Measurements from ENCODE around the gene WASHC2C.
"Not testable (repeated sequence)": the region's sequence is repeated elsewhere in the genome, so short reads cannot be mapped to it uniquely, and the experiment has no call there.

WASHC2C gene

DNA sequence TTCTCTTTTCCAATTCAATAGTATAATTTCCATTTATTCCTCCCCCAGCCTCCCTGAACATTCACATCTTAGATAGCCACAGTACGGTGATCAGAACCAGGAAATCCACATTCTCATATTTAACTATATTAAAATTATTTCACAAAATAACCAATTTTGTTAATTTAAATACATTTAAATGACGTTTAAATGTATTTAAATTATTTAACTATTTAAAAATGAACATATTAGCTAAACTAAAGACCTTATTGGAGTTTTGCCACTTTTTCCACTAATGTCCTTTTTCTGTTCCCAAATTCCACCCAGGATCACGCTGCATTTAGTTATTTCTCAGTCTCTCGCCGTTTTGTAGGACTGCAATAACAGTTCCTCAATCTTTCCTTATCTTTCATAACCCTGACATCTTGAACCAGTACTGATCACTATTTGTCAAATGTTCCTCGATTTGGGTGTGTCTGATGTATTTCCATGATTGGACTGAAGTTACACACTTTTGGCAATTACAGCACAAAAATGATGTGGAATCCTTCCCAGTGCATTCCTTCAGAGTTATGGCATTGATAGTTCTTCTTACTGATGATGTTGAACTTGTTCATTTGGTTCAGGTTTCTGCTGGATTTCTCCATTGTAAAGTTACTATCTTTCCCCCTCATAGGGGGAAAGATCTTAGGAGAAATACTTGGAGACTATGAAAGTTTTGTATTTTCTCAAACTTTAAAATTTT, 93.2 kb downstream of the WASHC2C start:
- not testable (repeated sequence) for DNase-seq (ENCODE audit: low read depth in 2 of 3, low spot score in 1 of 3)

DNA sequence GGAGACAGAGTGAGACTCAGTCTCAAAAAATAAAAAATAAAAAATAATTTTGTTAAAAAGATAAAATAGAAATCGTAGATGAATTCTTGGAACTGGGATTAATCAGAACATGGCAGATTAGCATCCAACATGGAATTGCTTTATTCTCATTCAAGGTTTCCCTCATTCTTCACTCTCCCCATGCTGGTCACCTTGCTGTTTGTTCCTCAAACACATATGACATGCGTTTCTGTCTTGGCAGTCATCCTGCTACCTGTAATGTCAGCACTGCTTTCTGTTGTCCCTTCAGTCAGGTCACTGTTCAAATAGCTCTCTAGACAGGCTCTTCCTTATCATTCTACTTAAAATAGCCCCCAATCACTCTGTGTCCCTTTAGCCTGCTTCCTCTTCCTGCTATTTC, 95.9 kb downstream of the WASHC2C start:
- DNase-seq (ENCODE audit: low read depth in 2 of 3, low spot score in 1 of 3) = not testable (repeated sequence)
